Activated CD4-positive, alpha-beta T cell treated with anti-CD3 and anti-CD28 coated beads, Interleukin-2, amount 50 U/mL, for 24 hours (primary cell): Measurements from ENCODE around the gene LEUTX.

Source experiments
- DNase-seq, 2 donors: peaks; one replicate each; pipeline ENCODE4 v3.0.0-alpha.2; 2020; ENCODE audit warnings: low read depth in 1 of 2, low spot score in 1 of 2

The LEUTX gene

DNA sequence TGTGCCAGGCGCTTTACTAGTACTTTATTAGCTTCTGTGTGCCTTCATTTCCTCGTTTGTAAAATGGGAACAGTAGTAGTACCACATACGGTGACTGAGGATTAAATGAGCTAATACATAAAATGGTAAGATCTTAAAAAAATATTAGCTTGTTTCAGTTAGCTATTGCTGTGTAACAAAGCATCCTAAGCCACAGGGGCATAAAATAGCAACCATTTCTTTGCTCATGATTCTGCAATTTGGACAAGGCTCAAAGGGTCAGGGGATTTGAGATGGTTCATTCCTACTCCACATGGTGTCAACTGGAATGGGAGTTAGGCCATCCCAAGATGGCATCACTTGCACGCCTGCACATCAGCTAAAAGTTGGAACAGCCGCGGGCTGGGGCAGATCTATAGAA lies 42.0 kb downstream of the LEUTX start:
- no peak for DNase-seq

DNA sequence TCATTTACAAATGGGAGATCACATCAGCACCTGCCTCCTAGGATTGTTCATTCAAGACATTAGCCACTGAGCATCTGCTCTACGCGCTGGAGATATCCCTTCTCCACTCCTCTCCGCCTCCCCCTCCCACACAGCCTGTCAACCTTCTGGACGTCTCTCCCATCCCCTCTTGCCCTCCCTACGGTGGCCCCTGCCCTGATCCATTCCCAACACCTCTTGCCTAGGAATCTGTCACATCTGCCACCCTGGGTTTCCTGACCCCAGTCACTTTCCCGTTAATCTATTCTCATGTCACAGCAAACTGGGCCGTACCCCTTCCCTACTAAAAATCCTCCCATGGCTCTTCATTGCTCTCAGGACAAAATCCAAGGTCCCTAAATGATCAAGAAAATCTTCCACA lies 45.0 kb downstream of the LEUTX start:
- no peak for DNase-seq

DNA sequence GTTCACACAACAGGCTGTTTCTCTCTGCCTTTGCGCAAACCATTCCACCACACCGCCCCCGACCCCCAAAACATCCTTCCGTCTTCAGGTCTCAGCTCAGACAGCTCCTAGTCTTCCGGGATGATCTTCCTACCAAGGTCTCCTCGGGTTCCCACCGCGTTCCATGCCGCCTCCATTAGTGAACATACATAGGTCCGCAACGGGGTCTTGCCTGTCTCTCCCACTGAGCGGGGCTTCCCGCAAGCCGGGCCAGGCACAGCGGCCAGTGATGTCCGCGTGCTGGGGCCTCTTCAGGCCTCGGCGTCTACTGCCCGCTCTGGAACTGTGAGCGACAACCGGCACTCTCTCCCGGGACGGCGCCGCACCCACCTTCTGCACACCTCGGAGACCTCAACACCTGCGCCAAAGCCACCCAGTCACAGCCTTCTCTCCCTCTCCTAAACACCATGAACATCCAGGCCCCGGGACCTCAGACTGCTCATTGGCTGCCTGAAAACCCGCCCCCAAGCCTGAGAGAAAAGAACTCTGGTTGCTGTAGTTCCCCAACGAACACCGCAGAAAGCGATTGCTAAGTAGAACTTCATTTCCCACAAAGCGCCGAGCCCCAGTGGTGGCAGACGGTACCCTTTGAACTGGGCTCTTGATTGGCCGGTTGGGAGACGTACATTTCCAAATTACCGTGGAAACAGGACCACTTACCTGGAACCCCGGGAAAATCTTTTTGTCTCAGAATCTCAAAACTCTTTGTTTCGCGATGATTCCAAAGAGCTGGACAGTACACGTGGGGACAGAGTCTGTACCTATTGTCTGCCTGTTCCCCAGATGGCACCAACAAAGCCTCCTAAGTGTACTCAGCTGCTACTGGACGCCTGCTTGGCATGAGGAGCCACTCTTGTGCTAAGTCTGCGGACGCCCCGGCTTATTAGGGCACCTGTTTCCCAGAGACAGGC lies 45.8 kb downstream of the LEUTX start:
- DNase-seq = peak; percentile 70 to 84

DNA sequence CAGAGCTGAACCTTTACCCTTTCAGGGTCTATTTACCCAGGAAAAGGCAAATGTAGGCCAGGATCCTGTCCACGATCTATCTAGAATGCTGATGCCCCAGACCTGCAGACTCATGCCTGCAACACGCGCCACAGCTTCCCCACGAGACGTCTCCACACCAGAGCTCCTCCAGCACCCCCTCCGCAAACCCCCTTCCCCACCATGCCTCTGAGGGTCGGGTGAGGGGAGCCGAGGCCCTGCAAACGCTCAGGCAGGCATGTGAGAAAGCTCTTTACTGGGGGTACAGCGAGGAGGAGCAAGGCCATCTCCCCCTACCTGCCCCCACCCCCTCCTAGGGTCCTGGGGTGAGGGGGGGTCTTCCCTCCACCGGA lies 46.4 kb downstream of the LEUTX start:
- DNase-seq = no peak

DNA sequence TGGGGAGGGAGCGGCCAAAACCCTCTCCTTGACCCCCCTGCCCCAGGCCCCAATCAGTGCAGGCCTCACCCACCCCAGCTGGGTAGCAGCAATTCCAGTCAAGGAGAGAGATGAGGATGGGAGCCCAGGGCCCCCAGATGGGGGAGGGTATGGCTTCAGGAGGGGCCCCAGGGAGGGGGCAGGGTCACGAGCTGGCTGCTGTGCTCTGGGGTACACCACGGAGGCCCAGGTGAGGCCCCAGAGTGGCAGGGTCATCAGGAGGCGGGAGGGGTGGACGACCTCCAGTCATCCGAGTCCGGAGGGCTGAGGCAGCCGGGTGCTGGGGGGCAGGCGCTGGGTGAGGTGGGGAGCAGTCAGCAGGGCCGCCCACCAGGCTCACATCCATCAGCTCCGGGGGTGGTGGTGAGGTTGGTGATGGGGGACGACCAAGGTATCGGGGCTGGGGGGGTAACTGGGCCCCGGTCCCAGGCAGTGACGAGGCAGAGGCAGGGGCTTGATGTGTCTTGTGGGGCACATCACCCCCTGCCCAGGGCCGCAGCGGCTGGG lies 47.0 kb downstream of the LEUTX start:
- no peak for DNase-seq

DNA sequence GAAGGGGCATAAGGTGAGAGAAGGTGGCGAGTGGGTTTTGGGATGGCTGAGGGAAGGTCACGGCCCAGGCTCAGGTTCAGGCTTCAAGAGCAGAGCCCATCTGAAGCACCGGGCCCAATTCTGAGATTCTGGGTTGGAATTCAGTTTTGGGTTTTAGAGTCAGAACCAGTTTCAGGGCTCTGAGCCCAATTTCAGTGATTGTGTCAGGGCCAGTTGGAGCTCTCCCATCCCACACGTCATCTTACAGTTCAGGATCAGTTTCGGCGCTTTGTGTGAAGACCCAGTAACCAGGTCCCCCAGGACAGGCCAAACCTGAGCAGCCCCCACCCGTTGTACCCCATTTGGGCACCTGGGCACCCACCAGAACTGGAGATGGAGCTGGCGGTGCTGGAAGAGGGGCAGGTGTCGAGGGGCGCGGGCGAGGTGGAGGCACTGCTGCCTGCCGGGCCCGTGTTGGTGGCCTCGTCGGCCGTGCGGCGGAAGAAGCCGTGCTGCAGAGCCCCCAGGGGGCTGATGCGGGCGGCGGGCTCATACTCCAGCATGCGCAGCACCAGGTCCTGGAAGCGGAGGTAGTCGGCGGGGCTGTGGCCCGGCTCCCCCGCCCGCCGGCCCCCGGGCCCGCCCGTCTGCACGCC lies 47.8 kb downstream of the LEUTX start:
- DNase-seq = no peak

DNA sequence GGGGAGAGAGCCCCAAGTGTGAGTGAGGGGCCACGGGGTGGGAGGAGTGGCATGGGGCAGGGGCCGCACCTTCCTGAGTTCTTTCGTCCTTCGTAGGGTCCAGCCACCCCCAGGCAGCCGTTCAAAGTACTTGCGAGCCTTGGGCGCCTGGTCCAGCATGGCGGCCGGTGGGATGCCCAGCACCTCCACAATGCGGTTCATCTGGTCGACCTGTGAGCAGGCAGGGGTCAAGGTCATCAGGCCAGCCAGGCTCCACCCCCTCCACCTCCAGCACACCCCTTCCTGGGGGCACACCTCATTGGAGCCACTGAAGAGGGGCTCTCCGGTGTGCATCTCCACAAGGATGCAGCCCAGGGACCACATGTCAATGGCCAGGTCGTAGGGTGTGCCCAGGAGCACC lies 48.6 kb downstream of the LEUTX start:
- no peak for DNase-seq

DNA sequence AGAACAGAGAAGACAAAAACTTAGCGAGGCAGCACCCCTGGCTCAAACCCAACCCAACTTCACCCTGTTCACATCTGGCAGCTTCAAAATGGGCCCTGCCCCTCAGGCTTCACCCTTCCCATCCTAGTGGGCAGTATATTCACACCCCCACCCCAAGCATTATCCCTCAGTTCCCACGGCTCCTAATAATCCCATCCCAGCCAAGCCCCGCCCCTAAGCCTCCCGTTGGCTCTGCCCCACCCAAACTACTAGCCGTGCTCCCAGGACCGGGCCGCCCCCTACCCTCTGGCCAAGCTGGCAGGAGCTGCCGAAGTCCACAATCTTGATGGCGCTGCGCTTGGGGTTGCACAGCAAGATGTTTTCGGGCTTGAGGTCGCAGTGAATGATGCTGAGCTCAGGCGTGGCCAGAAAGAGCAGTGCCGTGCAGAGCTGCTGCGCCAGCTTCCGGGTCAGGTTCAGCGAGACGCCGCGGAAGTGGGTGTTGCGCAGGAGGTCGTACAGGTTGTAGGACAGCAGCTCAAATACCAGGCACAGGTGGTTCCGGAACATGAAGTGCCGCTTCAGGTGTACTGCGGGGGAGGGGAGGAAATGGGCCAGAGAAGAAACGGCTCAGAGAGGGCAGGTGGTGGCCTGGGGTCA lies 49.5 kb downstream of the LEUTX start:
- no peak for DNase-seq

DNA sequence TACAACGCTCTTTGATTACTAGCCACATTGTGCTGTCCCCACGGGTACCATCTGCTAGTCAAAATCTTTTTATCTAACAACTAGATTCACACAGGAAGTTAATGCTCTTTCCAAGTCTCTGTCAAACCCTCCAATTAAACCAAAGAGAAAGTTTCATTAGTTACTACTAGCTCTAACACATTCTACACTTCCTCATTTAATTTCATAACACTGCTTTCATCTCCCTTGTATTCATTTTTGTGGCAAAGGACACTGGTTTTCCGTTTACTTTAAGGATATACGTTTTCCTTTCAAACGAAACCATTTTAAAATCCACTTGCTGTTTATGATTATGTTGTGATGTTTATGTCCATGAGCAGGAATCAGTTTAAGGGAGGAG lies 50.0 kb downstream of the LEUTX start:
- DNase-seq = no peak

DNA sequence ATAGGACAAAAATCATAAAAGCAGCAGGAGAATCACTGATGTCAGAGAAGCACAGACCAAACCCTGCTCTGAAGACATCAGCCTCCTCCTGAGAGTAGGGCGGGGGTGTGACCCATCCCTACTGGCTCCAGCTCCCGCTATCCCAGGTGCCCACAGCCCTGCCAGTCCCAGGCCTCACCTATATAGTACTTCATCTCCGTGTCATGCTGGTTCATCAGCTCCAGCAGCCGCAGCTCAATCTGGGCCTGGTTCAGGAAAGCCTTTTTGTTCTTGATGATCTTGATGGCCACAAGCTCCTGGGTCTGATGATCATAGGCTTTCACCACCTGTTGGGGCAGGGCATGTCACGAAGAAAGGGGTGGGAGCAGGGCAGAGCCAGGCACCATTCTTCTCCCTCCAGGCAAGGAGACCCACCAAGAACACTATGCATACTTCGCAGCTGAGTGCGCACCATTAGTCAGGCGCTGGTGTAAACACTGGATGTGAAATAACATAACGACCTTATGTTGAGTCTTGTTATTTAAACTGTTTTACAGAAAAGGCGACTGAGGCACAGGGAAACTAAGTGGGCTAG lies 51.1 kb downstream of the LEUTX start:
- DNase-seq = no peak

DNA sequence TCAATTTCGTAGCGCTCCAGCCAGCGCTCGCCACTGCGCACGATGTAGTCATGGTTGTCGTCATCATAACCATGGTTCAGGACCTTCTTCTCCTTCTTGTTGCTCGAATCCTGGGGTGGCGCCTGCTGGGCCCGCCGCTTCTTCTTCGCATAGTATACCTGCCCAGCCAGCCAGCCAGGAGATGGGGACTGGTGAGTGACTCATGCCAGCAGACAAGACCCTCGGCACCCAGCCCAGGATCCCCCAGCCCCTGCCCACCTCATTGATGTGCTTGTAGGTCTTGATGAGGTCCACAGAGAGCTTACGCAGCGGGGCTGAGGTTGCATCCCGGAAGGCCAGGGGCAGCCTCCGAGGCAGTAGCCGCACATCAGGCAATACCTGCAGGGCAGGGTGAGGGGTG lies 51.8 kb downstream of the LEUTX start:
- no peak for DNase-seq

DNA sequence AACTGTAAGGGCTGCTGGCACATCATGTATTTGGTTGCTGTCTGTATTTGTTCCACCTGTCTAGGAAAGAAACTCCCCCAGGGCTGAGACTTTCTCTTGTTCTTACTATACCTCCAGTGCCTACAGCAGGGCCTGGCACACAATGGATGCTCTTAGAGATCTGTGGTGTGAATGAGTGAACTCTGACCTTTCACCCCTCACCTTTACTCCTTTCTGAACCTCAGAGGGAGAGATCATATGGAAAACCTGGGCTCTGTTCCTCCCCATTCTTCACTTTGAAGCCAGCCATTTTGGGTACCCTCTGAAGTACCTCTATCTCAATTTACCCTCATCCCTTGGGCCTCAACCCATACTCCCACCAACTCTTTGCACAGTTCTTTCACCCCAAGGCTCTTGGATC lies 52.2 kb downstream of the LEUTX start:
- DNase-seq = no peak

DNA sequence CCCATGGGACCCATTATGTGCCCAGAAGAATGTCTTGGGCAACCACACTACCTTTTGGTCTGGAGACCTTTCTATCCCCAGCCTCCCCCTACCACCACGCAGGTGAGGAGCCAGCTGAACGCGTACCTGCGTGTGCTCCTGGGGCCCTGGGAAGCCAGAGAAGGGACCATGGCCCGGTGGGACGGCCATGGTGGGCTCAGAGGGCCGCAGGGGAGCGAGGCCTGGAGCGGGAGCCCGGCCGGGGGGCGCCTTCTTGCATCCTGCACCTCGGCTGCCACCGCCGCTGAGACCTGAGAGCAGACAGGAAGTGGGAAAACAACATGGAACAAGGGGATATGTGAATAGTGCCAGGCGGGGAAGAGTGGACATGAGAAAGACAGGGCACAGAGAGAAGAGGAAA lies 53.0 kb downstream of the LEUTX start:
- no peak for DNase-seq

DNA sequence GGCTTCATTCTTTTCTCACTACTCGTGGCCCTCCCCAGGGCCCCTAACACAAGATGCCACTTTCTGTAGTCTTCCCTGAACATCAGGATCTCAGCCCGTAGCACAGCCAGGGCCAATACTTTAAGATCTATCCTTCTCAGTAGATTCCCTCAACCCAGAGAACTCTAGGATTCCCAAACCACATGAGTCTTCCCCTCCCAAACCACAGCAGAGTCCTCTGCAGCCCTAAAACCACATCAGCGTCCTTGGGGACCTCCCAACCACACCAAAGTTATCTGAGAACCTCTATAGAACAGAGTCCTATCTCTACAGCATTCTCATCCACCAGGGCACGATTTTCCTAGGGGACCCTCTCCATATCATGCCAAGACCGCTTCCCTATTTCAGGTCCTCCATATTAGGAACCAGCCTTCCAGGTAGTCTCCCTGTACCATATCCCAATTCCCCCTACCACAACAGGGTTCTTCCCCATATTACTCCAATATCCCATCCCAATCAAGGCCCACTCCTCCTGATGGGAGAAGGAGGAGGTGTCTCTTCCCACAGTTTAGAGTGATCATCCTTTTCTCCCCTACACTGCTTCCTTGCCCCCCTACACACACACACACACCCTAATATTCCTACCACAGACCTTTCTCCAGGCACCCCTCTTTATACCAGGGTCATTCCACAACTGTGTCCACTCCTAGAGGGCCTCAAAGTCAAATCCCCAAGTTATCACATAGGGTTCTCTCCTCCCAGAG lies 53.9 kb downstream of the LEUTX start:
- no peak for DNase-seq

DNA sequence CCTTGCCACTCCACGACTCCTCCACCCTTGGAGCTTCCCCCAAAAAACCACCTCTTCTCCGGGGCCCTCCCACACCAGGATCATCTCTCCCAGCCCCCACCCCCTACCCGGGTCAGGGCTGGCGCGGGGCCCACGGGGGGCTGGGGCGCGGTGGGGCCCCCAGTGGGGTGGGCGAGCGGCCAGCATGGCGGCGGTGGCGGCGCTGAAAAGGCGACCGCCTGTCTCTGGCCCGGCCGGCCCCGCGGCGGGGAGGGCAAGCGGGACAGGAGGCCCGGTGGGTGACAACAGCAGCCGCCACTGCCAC lies 54.5 kb downstream of the LEUTX start:
- DNase-seq = no peak

DNA sequence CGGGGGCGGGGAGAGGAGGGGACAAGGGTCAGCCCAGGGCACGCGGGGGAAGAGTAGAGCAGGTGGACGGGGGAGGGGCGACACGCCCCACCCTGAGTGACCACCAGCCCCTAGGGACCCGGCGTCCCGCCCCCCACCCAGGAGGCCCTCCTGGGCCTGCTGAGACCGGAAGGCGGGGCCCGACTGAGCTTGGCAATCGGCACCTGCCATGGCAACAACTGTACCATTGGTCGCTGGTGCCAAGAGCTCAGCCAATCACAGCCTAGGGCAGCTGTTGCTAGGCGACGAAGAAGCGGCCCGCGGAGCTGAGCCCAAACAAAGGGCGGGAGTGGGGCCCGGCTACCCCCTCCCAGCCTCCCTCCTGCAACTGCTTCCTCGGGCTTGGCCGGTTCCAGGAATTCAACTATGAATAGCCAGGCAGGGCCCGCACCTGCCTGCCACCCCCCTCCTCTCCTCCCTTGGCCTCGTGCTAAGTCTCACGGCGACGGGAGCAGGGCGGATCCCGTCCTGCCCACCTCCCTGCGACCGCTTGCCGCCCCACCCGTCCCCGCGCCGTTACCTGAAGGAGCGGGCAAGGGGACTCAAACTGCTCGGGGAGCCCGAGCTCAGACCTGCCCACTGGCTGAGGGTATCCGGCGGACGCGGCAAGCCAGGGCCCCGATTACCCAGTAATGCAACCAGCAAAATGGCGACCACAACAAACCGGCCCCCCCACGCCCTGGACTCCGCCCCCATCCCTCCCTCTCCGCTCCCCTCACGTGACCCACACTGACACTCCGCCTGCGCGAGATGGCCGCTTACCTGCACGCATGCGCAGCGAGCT lies 55.0 kb downstream of the LEUTX start, which contains the start of gene DYRK1B:
TSS of gene DYRK1B (minus strand) at position 699 of the 823 bp plus-strand sequence. CDS start 2,295 bp downstream, outside the sequence.
- peak; percentile 91 to 95 for DNase-seq

DNA sequence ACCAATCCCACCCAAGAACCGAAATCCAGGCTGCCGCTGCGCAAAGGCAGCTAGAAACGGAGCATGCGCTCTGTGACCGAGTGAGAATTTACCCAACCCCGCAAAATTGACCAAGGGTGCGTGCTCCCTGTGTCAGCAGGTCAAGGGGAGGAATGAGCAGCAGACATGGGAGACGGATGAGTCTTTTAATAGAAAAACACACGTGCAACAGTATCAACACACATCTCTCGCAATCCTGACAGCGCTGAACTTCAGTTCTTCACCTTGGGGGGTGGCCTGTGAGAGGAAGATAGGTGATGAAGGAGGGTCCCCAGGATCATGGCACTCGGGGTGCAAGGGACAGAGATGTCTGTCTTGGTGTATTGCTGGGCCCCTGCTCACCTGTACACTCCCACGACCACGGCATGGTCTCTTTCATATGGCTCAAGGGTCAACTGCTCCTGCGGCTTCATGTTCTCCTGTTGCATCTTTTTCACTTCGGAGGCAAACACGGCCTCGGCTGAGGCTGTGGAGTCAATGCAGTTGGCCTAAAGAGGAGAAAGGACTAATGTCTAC lies 55.7 kb downstream of the LEUTX start:
- DNase-seq = no peak
